GM12801 (cell line): ENCODE measurements around the gene SLC13A3.

ENCODE experiments used
- CTCF ChIP-seq: IDR thresholded peaks from one replicate; pipeline ENCODE4 v1.5.1; 2011; ENCODE audit warnings: control low read depth; ENCODE audit not compliant: insufficient read length; ENCODE audit errors: extremely low read depth

Gene SLC13A3

GRCh38 chr20:46630306-46630705 lies 21.0 kb downstream of the SLC13A3 start:
- no peak for TF ChIP-seq CTCF

- TF ChIP-seq CTCF = no peak
Measured at GRCh38 chr20:46629341-46629740, 21.9 kb downstream of the SLC13A3 start.

- no peak for TF ChIP-seq CTCF
Measured at GRCh38 chr20:46627234-46627633, 24.0 kb downstream of the SLC13A3 start.

GRCh38 chr20:46626758-46627157 lies 24.5 kb downstream of the SLC13A3 start:
- TF ChIP-seq CTCF = no peak

GRCh38 chr20:46625875-46626373 lies 25.3 kb downstream of the SLC13A3 start:
- TF ChIP-seq CTCF = no peak

GRCh38 chr20:46624946-46625345 lies 26.3 kb downstream of the SLC13A3 start:
- TF ChIP-seq CTCF = no peak

- TF ChIP-seq CTCF = no peak
Measured at GRCh38 chr20:46622165-46622564, 29.1 kb downstream of the SLC13A3 start.

- no peak for TF ChIP-seq CTCF
Measured at GRCh38 chr20:46621492-46621891, 29.8 kb downstream of the SLC13A3 start.
